GM10847 (cell line): Measurements from ENCODE around the gene PYCARD.

Source experiments
- POLR2A ChIP-seq: IDR thresholded peaks from 2 replicates; pipeline ENCODE4 v1.6.1; 2011; ENCODE audit not compliant: insufficient read length; ENCODE audit errors: extremely low read depth

Gene PYCARD

GRCh38 chr16:31217136-31217530 lies 14.6 kb upstream of the PYCARD start:
- no peak for TF ChIP-seq POLR2A

GRCh38 chr16:31216422-31217135 lies 14.0 kb upstream of the PYCARD start, which contains the start of gene PYDC1:
Gene PYDC1, minus strand, starts transcription at chr16:31217135. Its CDS starts 107 bp downstream, at chr16:31217028.
- no peak for TF ChIP-seq POLR2A

GRCh38 chr16:31215287-31216162 lies 13.0 kb upstream of the PYCARD start:
- no peak for TF ChIP-seq POLR2A

DNA sequence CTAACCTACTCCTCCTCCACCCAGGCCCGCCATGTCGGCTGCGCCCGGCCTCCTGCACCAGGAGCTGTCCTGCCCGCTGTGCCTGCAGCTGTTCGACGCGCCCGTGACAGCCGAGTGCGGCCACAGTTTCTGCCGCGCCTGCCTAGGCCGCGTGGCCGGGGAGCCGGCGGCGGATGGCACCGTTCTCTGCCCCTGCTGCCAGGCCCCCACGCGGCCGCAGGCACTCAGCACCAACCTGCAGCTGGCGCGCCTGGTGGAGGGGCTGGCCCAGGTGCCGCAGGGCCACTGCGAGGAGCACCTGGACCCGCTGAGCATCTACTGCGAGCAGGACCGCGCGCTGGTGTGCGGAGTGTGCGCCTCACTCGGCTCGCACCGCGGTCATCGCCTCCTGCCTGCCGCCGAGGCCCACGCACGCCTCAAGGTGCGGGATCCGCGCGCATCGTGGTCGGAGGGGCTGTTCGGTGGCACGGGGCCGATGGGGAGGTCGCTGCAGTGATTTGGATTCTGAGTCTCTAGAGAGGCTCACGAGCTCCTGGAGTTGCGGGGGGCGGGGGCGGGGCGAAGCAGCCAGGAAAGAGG lies 12.2 kb upstream of the PYCARD start:
- no peak for TF ChIP-seq POLR2A

DNA sequence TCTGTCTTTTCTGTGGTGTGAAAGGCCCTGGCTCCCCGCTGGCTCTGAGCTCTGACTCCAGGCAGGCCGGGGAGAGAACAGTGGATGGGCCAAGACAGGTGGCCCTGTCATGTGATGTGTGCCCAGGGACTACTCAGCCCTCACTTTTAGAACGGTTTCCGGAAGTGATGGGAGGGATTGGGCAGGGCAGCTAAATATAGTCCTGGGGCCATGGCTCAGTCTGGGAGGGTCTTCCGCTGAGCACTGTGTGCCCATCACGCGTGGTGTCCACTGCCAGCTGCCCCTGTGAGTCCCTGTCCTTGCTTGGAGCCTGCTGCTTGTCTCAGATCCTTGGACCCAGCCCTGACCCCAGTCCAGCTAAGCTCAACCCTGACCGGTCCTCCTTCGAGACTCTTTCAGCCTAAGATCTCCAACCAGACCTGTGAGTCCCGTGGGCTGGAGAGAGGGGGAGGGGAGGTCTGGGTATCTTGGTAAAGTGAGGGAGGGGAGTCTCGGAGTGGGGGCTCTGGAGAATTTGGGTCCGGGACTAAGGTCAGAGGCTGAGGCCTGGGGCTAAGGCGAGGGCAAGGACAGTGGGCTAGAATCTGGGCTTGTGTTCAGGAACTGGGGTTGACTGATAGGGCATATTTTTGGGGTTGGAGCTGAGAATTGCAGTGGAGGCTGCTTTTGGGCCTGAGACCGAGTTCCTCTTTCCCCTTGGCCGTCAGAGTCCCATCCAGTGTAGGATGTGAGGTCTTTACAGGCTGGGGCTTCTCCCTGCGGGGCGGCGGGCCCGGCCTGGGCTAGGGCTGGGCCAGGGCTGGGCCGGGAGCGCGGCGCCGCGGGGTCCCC lies 11.5 kb upstream of the PYCARD start, which contains the start of gene TRIM72:
Gene TRIM72, plus strand, starts transcription at position 243 of the 831 bp plus-strand sequence. CDS start 620 bp downstream, outside the sequence.
- no peak for TF ChIP-seq POLR2A

GRCh38 chr16:31213342-31213741 lies 10.8 kb upstream of the PYCARD start:
- TF ChIP-seq POLR2A = no peak

- no peak for TF ChIP-seq POLR2A
Measured at GRCh38 chr16:31206776-31207175, 4.2 kb upstream of the PYCARD start.

- TF ChIP-seq POLR2A = no peak
Measured at GRCh38 chr16:31204871-31205666, 2.5 kb upstream of the PYCARD start.

- no peak for TF ChIP-seq POLR2A
Measured at GRCh38 chr16:31201582-31202413, 762 bp downstream of the PYCARD start.

- TF ChIP-seq POLR2A = no peak
Measured at GRCh38 chr16:31200821-31201568, 1.6 kb downstream of the PYCARD start.

DNA sequence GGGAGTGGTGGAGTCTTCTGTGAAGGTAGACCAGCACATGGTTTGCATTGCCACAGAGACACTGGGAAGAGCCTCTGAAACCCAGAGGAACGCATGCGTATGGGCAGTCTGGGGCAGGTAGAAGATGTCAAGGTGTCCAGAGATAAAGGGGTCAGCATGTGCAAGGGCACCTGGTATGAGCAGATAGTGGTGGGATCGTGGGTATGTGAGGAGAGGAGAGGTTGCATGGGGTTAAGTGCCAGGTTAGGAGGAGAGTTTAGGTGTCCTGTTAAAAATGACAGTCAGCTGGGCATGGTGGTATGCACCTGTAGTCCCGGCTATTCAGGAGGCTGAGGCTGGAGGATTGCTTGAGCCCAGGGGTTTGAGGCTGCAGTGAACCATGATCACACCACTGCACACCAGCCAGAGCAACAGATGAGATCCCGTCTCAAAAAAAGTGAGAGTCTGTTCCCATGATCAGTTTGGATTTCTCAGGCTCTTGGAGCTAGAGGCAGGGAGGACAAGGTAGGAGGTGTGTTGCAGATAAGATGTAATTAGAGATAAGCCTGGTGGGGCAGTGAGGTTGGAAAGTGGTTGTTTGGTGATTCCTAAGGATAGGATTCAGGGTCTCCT lies 3.0 kb downstream of the PYCARD start:
- TF ChIP-seq POLR2A = no peak
